HCT116 (cell line): ENCODE data around the gene CD248. TPM values are rescaled to one million over a fixed set of nuclear protein-coding genes. Genes with fewer than 3 reads are reported as not detected.

Source experiments
- ATAC-seq: fragments of 200-7000 bp; cut with Tn5 transposase; 2 replicates; pipeline ENCODE4 v1.9.1; 2020; ENCODE audit warnings: mild to moderate bottlenecking, moderate library complexity
- BruUV-seq: library from RNA; stranded (reverse); fragments of 400-500 nt; replicated peaks from 2 replicates; lab custom pipeline; 2021; lab: Mats Ljungman, UMichigan
- CTCF ChIA-PET: fragments of 300-600 bp; sonication (Branson Sonifier 250); formaldehyde crosslinking; loops from one replicate; lab custom pipeline; 2021; ENCODE audit warnings: antibody characterized with exemption; lab: Charles Lee
- POLR2A ChIA-PET: fragments of 300-600, 350-600 bp; sonication (Branson Sonifier 250); formaldehyde crosslinking; loops from one replicate; lab custom pipeline; 2021; ENCODE audit warnings: antibody characterized with exemption; lab: Charles Lee
- RAD21 ChIA-PET, 2 experiments: fragments of 300-600 bp; sonication (Branson Sonifier 250); formaldehyde crosslinking; loops; one replicate each; lab custom pipeline; 2023; ENCODE audit warnings: low total read pairs in 2 of 2; ENCODE audit not compliant: uncharacterized antibody in 2 of 2, unreplicated experiment in 2 of 2, low non-redundant PET in 1 of 2; lab: Charles Lee
- DNase-seq: peaks from one replicate; pipeline ENCODE4 v3.0.0-alpha.2; 2010; ENCODE audit warnings: low read depth, low spot score
- H2AFZ ChIP-seq: fragments of 200-600 bp; shearing (Covaris generic), sonication (generic); 2 replicates; pipeline ENCODE4 v1.6.1; 2017; ENCODE audit warnings: low read depth, mixed run types, mixed read lengths, antibody characterized with exemption, low read length; ENCODE audit not compliant: poor library complexity, severe bottlenecking
- H3K27ac ChIP-seq: 2 replicates; pipeline ENCODE4 v1.5.1; 2012; ENCODE audit warnings: low read depth, low read length
- H3K27me3 ChIP-seq: fragments of 200-600 bp; sonication (generic); 2 replicates; pipeline ENCODE4 v1.6.1; 2016; ENCODE audit warnings: mixed run types, low read length, mixed read lengths; ENCODE audit not compliant: insufficient read depth
- H3K36me3 ChIP-seq, 2 experiments: fragments of 200-500 bp in 1 of 2; fragments of 200-600 bp in 1 of 2; sonication (Bioruptor generic) in 1 of 2; sonication (generic) in 1 of 2; 2 replicates each; pipeline versions ENCODE4 v1.5.1 to v1.6.1; 2014 to 2016; ENCODE audit warnings: low read length in 2 of 2, inconsistent platforms in 1 of 2, mixed read lengths in 1 of 2, mixed run types in 1 of 2; ENCODE audit not compliant: insufficient read depth in 2 of 2, control insufficient read depth in 1 of 2
- H3K4me1 ChIP-seq, 2 experiments: fragments of 200-600 bp in 1 of 2; sonication (generic) in 1 of 2; 2 replicates each; pipeline versions ENCODE4 v1.5.1 to v1.6.1; 2012 to 2017; ENCODE audit warnings: low read length in 2 of 2, inconsistent platforms in 1 of 2, mild to moderate bottlenecking in 1 of 2, mixed read lengths in 1 of 2, mixed run types in 1 of 2, moderate library complexity in 1 of 2; ENCODE audit not compliant: insufficient read depth in 2 of 2, control insufficient read depth in 1 of 2
- H3K4me2 ChIP-seq: fragments of 200-600 bp; sonication (generic); 2 replicates; pipeline ENCODE4 v1.6.1; 2017; ENCODE audit warnings: mixed run types, low read length, mixed read lengths
- H3K4me3 ChIP-seq, 2 experiments: fragments of 200-600 bp in 1 of 2; sonication (generic) in 1 of 2; replicated peaks in 1 of 2; 2 replicates each; pipeline ENCODE4 v1.5.1; 2011 to 2016; ENCODE audit warnings: low read length in 2 of 2, control low read depth in 1 of 2, low read depth in 1 of 2, mild to moderate bottlenecking in 1 of 2, mixed read lengths in 1 of 2, mixed run types in 1 of 2
- H3K79me2 ChIP-seq: fragments of 200-600 bp; sonication (generic); 2 replicates; pipeline ENCODE4 v1.6.1; 2017; ENCODE audit warnings: mild to moderate bottlenecking, mixed run types, low read length, moderate library complexity, mixed read lengths; ENCODE audit not compliant: insufficient read depth
- H3K9ac ChIP-seq: fragments of 200-600 bp; sonication (generic); 2 replicates; pipeline ENCODE4 v1.6.1; 2016; ENCODE audit warnings: low read length, mixed read lengths
- H3K9me2 ChIP-seq: fragments of 200-600 bp; sonication (generic), shearing (Covaris generic); 2 replicates; pipeline ENCODE4 v1.6.1; 2017; ENCODE audit warnings: mixed run types, mild to moderate bottlenecking, moderate library complexity; ENCODE audit not compliant: insufficient read depth
- H3K9me3 ChIP-seq, 2 experiments: fragments of 200-500 bp in 1 of 2; fragments of 200-600 bp in 1 of 2; sonication (Bioruptor generic) in 1 of 2; sonication (generic) in 1 of 2; 2 replicates each; pipeline ENCODE4 v1.6.1; 2014 to 2017; ENCODE audit warnings: low read length in 2 of 2, mixed read lengths in 2 of 2, inconsistent platforms in 1 of 2, low read depth in 1 of 2, mild to moderate bottlenecking in 1 of 2, mixed run types in 1 of 2, moderate library complexity in 1 of 2; ENCODE audit not compliant: control insufficient read depth in 1 of 2, insufficient read depth in 1 of 2
- H4K20me1 ChIP-seq: fragments of 200-600 bp; sonication (generic), shearing (Covaris generic); 2 replicates; pipeline ENCODE4 v1.6.1; 2017; ENCODE audit warnings: mixed run types, mild to moderate bottlenecking, moderate library complexity; ENCODE audit not compliant: insufficient read depth
- CBX3 ChIP-seq: IDR thresholded peaks from 2 replicates; pipeline ENCODE4 v1.6.1; 2012; ENCODE audit warnings: low read depth
- ELF1 ChIP-seq: IDR thresholded peaks from 2 replicates; pipeline ENCODE4 v1.6.1; 2012; ENCODE audit warnings: low read depth, borderline replicate concordance
- EZH2 ChIP-seq: fragments of 200-600 bp; sonication (generic); IDR thresholded peaks from 2 replicates; pipeline ENCODE4 v1.6.1; 2017; ENCODE audit warnings: antibody characterized with exemption, mixed run types
- EZH2phosphoT487 ChIP-seq: fragments of 200-600 bp; IDR thresholded peaks from 2 replicates; pipeline ENCODE4 v1.6.1; 2018; ENCODE audit warnings: antibody characterized with exemption, borderline replicate concordance
- JUND ChIP-seq: IDR thresholded peaks from 2 replicates; pipeline ENCODE4 v1.6.1; 2012
- POLR2A ChIP-seq: IDR thresholded peaks from 2 replicates; pipeline ENCODE4 v1.7.0; 2011; ENCODE audit warnings: borderline replicate concordance; ENCODE audit not compliant: insufficient read depth, insufficient read length; ENCODE audit errors: extremely low read depth
- POLR2AphosphoS5 ChIP-seq: IDR thresholded peaks from 2 replicates; pipeline ENCODE4 v1.6.1; 2011; ENCODE audit warnings: mild to moderate bottlenecking, low read depth, low read length, moderate library complexity
- SIN3A ChIP-seq: IDR thresholded peaks from 2 replicates; pipeline ENCODE4 v1.6.1; 2012; ENCODE audit warnings: low read depth
- SP1 ChIP-seq: IDR thresholded peaks from 2 replicates; pipeline ENCODE4 v1.6.1; 2012; ENCODE audit warnings: low read depth
- SRF ChIP-seq: IDR thresholded peaks from 2 replicates; pipeline ENCODE4 v1.6.1; 2012; ENCODE audit warnings: low read depth
- YY1 ChIP-seq: IDR thresholded peaks from 2 replicates; pipeline ENCODE4 v1.6.1; 2011; ENCODE audit warnings: low read length, low read depth, moderate library complexity, mild to moderate bottlenecking; ENCODE audit not compliant: insufficient replicate concordance; ENCODE audit errors: extremely low read depth
- ZFX ChIP-seq: fragments of 450-650 bp; IDR thresholded peaks from 2 replicates; pipeline ENCODE4 v1.6.1; 2017
- intact Hi-C: fragments of 100-400 bp; cut with micrococcal nuclease; formaldehyde crosslinking; loops from 2 replicates; pipeline ENCODE4 v1.10.0; 2022
- total RNA-seq: library from RNA; stranded (reverse); gene quantifications from one replicate; pipeline ENCODE4 v1.2.1, GENCODE V29; 2021; ENCODE audit not compliant: unreplicated experiment
- TF ChIP-seq, protein P1 (sequence below), 3 experiments: fragments of 200-600 bp in 1 of 3; sonication (generic) in 1 of 3; IDR thresholded peaks in 2 of 3; conservative IDR thresholded peaks in 1 of 3; 2 replicates each; pipeline ENCODE4 v1.5.1; 2012 to 2017; ENCODE audit warnings: low read depth in 2 of 3, low read length in 2 of 3, antibody characterized with exemption in 1 of 3, borderline replicate concordance in 1 of 3, control low read depth in 1 of 3, mild to moderate bottlenecking in 1 of 3, mixed read lengths in 1 of 3, mixed run types in 1 of 3, moderate library complexity in 1 of 3; ENCODE audit not compliant: insufficient read depth in 1 of 3
- TF ChIP-seq, protein P2 (sequence below): IDR thresholded peaks from 2 replicates; pipeline ENCODE4 v1.6.1; 2012; ENCODE audit warnings: low read depth
- TF ChIP-seq, protein P3 (sequence below): IDR thresholded peaks from 2 replicates; pipeline ENCODE4 v1.6.1; 2011; ENCODE audit warnings: mild to moderate bottlenecking, low read length, moderate library complexity; ENCODE audit not compliant: insufficient replicate concordance; ENCODE audit errors: extremely low read depth

The CD248 gene
- total RNA-seq, 1 experiment from 2014 or later, result 0.32 TPM

DNA sequence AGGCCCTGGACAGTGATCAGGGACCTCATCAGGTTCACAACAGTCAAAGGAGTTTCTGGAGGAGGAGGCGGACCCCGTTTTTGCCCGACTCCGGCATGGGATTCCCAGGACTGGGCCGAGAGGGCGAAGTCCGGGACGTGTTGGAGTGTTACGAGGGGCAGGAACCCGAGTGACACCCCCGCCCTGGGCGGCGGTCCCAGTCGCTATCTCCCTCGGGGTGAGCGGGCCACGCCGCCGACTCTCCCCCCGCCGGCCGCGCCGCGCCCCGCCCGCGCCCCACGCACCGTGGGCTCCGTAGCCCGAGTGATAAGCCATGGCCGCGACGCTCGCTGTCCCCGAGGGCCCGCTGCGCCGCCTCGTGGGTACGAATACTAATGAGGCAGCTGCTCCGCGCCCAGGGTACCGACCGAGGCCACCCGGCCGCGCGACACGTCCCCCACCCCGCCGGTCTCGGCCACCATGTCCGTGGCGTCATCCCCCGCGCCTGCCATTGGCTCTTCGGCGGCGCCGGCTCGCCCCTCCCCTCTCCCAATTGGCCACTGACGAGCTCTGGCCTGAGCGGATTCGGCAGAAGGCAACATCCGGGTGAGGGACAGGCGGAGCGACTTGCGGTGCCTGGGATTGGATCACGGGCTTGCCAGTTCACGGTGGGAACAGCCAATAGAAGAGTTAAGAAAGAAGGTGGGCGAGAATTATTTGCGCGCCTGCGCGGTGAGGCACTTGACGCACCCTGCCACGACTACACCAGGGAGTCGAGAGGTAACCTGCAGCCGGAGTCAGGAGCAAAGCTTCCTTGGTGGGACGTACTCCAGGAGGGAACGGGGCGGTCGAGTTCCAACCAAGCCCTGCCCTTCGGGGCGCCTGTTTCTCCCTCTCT lies 27.9 kb downstream of the CD248 start, which contains the start of gene YIF1A:
Gene YIF1A (minus strand): TSS at position 473 of the 877 bp plus-strand sequence. CDS start 158 bp downstream, at position 315.
- peak within 1 kb of the TSS; percentile 76 for H3K27ac ChIP-seq
- peaks cover 19% of the 10 kb centered on the region for H3K79me2 ChIP-seq
- H3K36me3 ChIP-seq, result no peaks in the 10 kb centered on the region
- H3K4me3 ChIP-seq, result peak within 1 kb of the TSS; percentile 71 to 96
- H3K9me2 ChIP-seq, result no peaks in the 10 kb centered on the region
- H3K9me3 ChIP-seq, result no peaks in the 10 kb centered on the region
- ChIA-PET CTCF (interaction anchor here (0.6 to 3.4 kb wide), 7 partner anchors 9 to 133 kb away, joined by 3 to 25 read pairs (median 5); partner anchors contain the start of genes RAB1B and RIN1), RAD21 (interaction anchor here (0.7 to 0.9 kb wide), 2 partner anchors 31 to 1011 kb away, joined by 3 read pairs; no protein-coding TSS in a partner anchor), POLR2A (interaction anchor here (0.6 to 2.7 kb wide), 9 partner anchors 9 to 56 kb away, joined by 3 to 18 read pairs (median 5); partner anchors contain the start of genes BRMS1 and RAB1B)
- H3K4me2 ChIP-seq, result peak within 1 kb of the TSS; percentile 99
- peaks cover 22 to 45% of the 10 kb centered on the region in 2 experiments for H3K4me1 ChIP-seq
- BruUV-seq, result no TSS peak
- DNase-seq (peak; percentile 99), ATAC-seq (peak; percentile 94)
- TF ChIP-seq, protein P1, sequence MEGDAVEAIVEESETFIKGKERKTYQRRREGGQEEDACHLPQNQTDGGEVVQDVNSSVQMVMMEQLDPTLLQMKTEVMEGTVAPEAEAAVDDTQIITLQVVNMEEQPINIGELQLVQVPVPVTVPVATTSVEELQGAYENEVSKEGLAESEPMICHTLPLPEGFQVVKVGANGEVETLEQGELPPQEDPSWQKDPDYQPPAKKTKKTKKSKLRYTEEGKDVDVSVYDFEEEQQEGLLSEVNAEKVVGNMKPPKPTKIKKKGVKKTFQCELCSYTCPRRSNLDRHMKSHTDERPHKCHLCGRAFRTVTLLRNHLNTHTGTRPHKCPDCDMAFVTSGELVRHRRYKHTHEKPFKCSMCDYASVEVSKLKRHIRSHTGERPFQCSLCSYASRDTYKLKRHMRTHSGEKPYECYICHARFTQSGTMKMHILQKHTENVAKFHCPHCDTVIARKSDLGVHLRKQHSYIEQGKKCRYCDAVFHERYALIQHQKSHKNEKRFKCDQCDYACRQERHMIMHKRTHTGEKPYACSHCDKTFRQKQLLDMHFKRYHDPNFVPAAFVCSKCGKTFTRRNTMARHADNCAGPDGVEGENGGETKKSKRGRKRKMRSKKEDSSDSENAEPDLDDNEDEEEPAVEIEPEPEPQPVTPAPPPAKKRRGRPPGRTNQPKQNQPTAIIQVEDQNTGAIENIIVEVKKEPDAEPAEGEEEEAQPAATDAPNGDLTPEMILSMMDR (IDR thresholded peaks at IDR 0.05 in 2 of 3, conservative IDR thresholded peaks at IDR 0.05 in 1 of 3; ENCODE audit: borderline replicate concordance in 1 of 3, insufficient read depth in 1 of 3, low read depth in 2 of 3, low read length in 2 of 3), result no peak
- TF ChIP-seq POLR2AphosphoS5 (peak; percentile 84), EZH2phosphoT487 (no peak), ELF1 (no peak), JUND (no peak), EZH2 (no peak), SP1 (no peak), YY1 (peak; percentile 87), CBX3 (no peak), SIN3A (no peak), ZFX (peak; percentile 63; the same call in 1 of the 2 replicates), SRF (no peak), POLR2A (peak; percentile 38)
- TF ChIP-seq, protein P2, sequence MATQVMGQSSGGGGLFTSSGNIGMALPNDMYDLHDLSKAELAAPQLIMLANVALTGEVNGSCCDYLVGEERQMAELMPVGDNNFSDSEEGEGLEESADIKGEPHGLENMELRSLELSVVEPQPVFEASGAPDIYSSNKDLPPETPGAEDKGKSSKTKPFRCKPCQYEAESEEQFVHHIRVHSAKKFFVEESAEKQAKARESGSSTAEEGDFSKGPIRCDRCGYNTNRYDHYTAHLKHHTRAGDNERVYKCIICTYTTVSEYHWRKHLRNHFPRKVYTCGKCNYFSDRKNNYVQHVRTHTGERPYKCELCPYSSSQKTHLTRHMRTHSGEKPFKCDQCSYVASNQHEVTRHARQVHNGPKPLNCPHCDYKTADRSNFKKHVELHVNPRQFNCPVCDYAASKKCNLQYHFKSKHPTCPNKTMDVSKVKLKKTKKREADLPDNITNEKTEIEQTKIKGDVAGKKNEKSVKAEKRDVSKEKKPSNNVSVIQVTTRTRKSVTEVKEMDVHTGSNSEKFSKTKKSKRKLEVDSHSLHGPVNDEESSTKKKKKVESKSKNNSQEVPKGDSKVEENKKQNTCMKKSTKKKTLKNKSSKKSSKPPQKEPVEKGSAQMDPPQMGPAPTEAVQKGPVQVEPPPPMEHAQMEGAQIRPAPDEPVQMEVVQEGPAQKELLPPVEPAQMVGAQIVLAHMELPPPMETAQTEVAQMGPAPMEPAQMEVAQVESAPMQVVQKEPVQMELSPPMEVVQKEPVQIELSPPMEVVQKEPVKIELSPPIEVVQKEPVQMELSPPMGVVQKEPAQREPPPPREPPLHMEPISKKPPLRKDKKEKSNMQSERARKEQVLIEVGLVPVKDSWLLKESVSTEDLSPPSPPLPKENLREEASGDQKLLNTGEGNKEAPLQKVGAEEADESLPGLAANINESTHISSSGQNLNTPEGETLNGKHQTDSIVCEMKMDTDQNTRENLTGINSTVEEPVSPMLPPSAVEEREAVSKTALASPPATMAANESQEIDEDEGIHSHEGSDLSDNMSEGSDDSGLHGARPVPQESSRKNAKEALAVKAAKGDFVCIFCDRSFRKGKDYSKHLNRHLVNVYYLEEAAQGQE, result no peak
- TF ChIP-seq, protein P3, sequence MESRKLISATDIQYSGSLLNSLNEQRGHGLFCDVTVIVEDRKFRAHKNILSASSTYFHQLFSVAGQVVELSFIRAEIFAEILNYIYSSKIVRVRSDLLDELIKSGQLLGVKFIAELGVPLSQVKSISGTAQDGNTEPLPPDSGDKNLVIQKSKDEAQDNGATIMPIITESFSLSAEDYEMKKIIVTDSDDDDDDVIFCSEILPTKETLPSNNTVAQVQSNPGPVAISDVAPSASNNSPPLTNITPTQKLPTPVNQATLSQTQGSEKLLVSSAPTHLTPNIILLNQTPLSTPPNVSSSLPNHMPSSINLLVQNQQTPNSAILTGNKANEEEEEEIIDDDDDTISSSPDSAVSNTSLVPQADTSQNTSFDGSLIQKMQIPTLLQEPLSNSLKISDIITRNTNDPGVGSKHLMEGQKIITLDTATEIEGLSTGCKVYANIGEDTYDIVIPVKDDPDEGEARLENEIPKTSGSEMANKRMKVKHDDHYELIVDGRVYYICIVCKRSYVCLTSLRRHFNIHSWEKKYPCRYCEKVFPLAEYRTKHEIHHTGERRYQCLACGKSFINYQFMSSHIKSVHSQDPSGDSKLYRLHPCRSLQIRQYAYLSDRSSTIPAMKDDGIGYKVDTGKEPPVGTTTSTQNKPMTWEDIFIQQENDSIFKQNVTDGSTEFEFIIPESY, result no peak
- no peaks in the 10 kb centered on the region for H4K20me1 ChIP-seq
- intact Hi-C loops, result loop anchor here (1.0 kb wide), 1 partner anchor 23 kb away; no protein-coding TSS in a partner anchor
- no peak within 1 kb of the TSS for H2AFZ ChIP-seq
- peak within 1 kb of the TSS; percentile 93 for H3K9ac ChIP-seq
- H3K27me3 ChIP-seq, result no peaks in the 10 kb centered on the region
